Measurements from ENCODE around the gene ARHGAP18.
A peak's percentile ranks its signal among the peaks of the same experiment; 100 is the strongest.

The ARHGAP18 gene

GRCh38 chr6:129708496-129709195, 1.3 kb downstream of the ARHGAP18 start:
- H3K4me2 ChIP-seq (ENCODE audit: low read depth, low read length): peak overlapping the region; percentile 70
- no peaks in the 10 kb centered on the region for H3K9me2 ChIP-seq (replicated peaks; ENCODE audit: insufficient read depth, low read length)
- peaks cover 21% of the 10 kb centered on the region for H3K4me1 ChIP-seq (ENCODE audit: low read length)
- H3K4me3 ChIP-seq (ENCODE audit: low read length): peak overlapping the region; percentile 88
- TF ChIP-seq EZH2 (optimal IDR thresholded peaks at IDR 0.05; ENCODE audit: low read depth, low read length) (no peak), EZH2phosphoT487 (IDR thresholded peaks at IDR 0.05; ENCODE audit: low read length) (no peak), CTCF (IDR thresholded peaks at IDR 0.05; ENCODE audit: low read length) (no peak)
- H3K9me3 ChIP-seq (replicated peaks; ENCODE audit: insufficient read depth, low read length): no peaks in the 10 kb centered on the region
- H3K79me2 ChIP-seq (ENCODE audit: low read length): peaks cover 63% of the 10 kb centered on the region
- H3K27ac ChIP-seq (ENCODE audit: low read length): peak overlapping the region; percentile 76
- H2AFZ ChIP-seq (ENCODE audit: low read length): no peak overlapping the region
- no peak for DNase-seq
- H3K9ac ChIP-seq (ENCODE audit: low read length): peak overlapping the region; percentile 86
- H3F3A ChIP-seq (ENCODE audit: insufficient read depth, low read length): no peaks in the 10 kb centered on the region
- H4K20me1 ChIP-seq (ENCODE audit: insufficient read depth, low read length): no peaks in the 10 kb centered on the region
- H3K27me3 ChIP-seq (replicated peaks; ENCODE audit: insufficient read depth, low read length): no peaks in the 10 kb centered on the region
- H3K36me3 ChIP-seq (replicated peaks; ENCODE audit: insufficient read depth, low read length): no peaks in the 10 kb centered on the region

GRCh38 chr6:129707882-129708495, 2.0 kb downstream of the ARHGAP18 start:
- Histone ChIP-seq H3K9ac (ENCODE audit: low read length) (peak overlapping the region; percentile 86), H3K27ac (ENCODE audit: low read length) (peak overlapping the region; percentile 76; the same call in 1 of the 2 replicates), H3K36me3 (replicated peaks; ENCODE audit: insufficient read depth, low read length) (no peaks in the 10 kb centered on the region), H3K4me2 (ENCODE audit: low read depth, low read length) (peak overlapping the region; percentile 70), H4K20me1 (ENCODE audit: insufficient read depth, low read length) (no peaks in the 10 kb centered on the region), H3K9me3 (replicated peaks; ENCODE audit: insufficient read depth, low read length) (no peaks in the 10 kb centered on the region), H3K79me2 (ENCODE audit: low read length) (peaks cover 69% of the 10 kb centered on the region), H3K9me2 (replicated peaks; ENCODE audit: insufficient read depth, low read length) (no peaks in the 10 kb centered on the region), H3F3A (ENCODE audit: insufficient read depth, low read length) (no peaks in the 10 kb centered on the region), H3K4me3 (ENCODE audit: low read length) (peak overlapping the region; percentile 88), H2AFZ (ENCODE audit: low read length) (no peak overlapping the region), H3K27me3 (replicated peaks; ENCODE audit: insufficient read depth, low read length) (no peaks in the 10 kb centered on the region), H3K4me1 (ENCODE audit: low read length) (peaks cover 21% of the 10 kb centered on the region)
- no peak for TF ChIP-seq EZH2phosphoT487 (IDR thresholded peaks at IDR 0.05; ENCODE audit: low read length)
- TF ChIP-seq CTCF (IDR thresholded peaks at IDR 0.05; ENCODE audit: low read length): no peak
- DNase-seq: no peak

GRCh38 chr6:129707028-129707427, 2.9 kb downstream of the ARHGAP18 start:
- H3K79me2 ChIP-seq (ENCODE audit: low read length): peaks cover 79% of the 10 kb centered on the region

More at GRCh38 chr6:129707028-129707427, 2.9 kb downstream of the ARHGAP18 start:
- H3K4me2 ChIP-seq (ENCODE audit: low read depth, low read length): no peak overlapping the region
- H2AFZ ChIP-seq (ENCODE audit: low read length): no peak overlapping the region
- H3F3A ChIP-seq (ENCODE audit: insufficient read depth, low read length): no peaks in the 10 kb centered on the region
- no peaks in the 10 kb centered on the region for H4K20me1 ChIP-seq (ENCODE audit: insufficient read depth, low read length)
- H3K9me3 ChIP-seq (replicated peaks; ENCODE audit: insufficient read depth, low read length): no peaks in the 10 kb centered on the region
- H3K4me1 ChIP-seq (ENCODE audit: low read length): peaks cover 26% of the 10 kb centered on the region
- H3K9ac ChIP-seq (ENCODE audit: low read length): no peak overlapping the region
- DNase-seq: no peak
- no peaks in the 10 kb centered on the region for H3K27me3 ChIP-seq (replicated peaks; ENCODE audit: insufficient read depth, low read length)
- no peak for TF ChIP-seq EZH2phosphoT487 (IDR thresholded peaks at IDR 0.05; ENCODE audit: low read length)
- TF ChIP-seq EZH2 (optimal IDR thresholded peaks at IDR 0.05; ENCODE audit: low read depth, low read length): no peak
- TF ChIP-seq CTCF (IDR thresholded peaks at IDR 0.05; ENCODE audit: low read length): no peak
- H3K9me2 ChIP-seq (replicated peaks; ENCODE audit: insufficient read depth, low read length): no peaks in the 10 kb centered on the region
- H3K27ac ChIP-seq (ENCODE audit: low read length): no peak overlapping the region
- no peak overlapping the region for H3K4me3 ChIP-seq (ENCODE audit: low read length)
- no peaks in the 10 kb centered on the region for H3K36me3 ChIP-seq (replicated peaks; ENCODE audit: insufficient read depth, low read length)
